ENCODE measurements around the gene GADD45GIP1.

DNA sequence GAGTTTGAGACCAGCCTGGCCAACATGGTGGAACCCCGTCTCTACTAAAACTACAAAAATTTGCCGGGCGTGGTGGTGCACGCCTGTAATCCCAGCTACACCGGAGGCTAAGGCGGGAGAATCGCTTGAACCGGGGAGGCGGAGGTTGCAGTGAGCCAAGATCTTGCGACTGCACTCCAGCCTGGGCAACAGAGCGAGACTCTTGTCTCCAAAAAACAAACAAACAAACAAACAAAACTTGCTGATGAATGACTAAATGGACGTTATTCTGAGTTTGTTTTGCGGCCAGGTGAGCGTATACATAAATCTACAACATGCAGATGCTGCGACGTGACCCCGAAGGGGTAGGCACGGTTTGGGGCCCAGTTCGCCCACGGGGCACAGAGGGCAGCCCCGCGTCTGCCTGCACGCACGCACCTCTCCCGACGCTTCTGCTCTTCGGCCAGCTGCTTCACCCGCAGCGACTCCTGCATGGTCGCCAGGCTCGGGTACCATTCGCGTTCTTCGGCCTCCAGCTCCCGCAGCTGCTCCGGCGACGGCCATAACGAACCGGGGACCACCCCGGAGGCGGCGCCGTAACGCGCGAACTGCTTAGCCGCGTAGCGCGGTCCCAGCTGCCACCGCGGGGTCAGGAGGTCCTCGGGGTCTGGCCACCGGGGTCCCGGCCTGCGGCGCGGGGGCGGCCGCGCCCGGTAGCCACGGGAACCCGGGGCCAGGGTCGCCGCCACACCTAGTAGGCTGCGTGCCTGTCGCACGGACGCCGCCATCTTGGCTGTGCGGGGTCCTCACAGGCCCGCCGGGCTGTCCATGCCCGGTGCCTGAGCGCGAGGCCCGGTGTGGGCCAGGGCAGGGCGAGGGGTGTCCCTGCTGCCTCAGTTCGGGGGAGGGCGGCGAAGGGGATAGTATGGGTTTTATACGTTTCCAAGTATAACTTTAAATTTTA, at the start of gene GADD45GIP1:
- TF ChIP-seq EZH2 (IDR thresholded peaks at IDR 0.05; ENCODE audit: borderline replicate concordance, insufficient read depth, low read length, poor library complexity, severe bottlenecking) (no peak), POLR2AphosphoS5 (IDR thresholded peaks at IDR 0.05) (peak; percentile 82), EP300 (conservative IDR thresholded peaks at IDR 0.05; ENCODE audit: poor library complexity, severe bottlenecking) (no peak), RAD21 (conservative IDR thresholded peaks at IDR 0.05) (peak; percentile 18), MXI1 (conservative IDR thresholded peaks at IDR 0.05; ENCODE audit: poor library complexity, severe bottlenecking) (peak; percentile 99), TAF1 (IDR thresholded peaks at IDR 0.05; ENCODE audit: low read depth) (peak; percentile 42), SMC3 (conservative IDR thresholded peaks at IDR 0.05; ENCODE audit: poor library complexity) (peak; percentile 26)
- TF ChIP-seq, protein P1, sequence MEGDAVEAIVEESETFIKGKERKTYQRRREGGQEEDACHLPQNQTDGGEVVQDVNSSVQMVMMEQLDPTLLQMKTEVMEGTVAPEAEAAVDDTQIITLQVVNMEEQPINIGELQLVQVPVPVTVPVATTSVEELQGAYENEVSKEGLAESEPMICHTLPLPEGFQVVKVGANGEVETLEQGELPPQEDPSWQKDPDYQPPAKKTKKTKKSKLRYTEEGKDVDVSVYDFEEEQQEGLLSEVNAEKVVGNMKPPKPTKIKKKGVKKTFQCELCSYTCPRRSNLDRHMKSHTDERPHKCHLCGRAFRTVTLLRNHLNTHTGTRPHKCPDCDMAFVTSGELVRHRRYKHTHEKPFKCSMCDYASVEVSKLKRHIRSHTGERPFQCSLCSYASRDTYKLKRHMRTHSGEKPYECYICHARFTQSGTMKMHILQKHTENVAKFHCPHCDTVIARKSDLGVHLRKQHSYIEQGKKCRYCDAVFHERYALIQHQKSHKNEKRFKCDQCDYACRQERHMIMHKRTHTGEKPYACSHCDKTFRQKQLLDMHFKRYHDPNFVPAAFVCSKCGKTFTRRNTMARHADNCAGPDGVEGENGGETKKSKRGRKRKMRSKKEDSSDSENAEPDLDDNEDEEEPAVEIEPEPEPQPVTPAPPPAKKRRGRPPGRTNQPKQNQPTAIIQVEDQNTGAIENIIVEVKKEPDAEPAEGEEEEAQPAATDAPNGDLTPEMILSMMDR (IDR thresholded peaks at IDR 0.05; ENCODE audit: poor library complexity, severe bottlenecking) = no peak
- TF ChIP-seq, protein P2, sequence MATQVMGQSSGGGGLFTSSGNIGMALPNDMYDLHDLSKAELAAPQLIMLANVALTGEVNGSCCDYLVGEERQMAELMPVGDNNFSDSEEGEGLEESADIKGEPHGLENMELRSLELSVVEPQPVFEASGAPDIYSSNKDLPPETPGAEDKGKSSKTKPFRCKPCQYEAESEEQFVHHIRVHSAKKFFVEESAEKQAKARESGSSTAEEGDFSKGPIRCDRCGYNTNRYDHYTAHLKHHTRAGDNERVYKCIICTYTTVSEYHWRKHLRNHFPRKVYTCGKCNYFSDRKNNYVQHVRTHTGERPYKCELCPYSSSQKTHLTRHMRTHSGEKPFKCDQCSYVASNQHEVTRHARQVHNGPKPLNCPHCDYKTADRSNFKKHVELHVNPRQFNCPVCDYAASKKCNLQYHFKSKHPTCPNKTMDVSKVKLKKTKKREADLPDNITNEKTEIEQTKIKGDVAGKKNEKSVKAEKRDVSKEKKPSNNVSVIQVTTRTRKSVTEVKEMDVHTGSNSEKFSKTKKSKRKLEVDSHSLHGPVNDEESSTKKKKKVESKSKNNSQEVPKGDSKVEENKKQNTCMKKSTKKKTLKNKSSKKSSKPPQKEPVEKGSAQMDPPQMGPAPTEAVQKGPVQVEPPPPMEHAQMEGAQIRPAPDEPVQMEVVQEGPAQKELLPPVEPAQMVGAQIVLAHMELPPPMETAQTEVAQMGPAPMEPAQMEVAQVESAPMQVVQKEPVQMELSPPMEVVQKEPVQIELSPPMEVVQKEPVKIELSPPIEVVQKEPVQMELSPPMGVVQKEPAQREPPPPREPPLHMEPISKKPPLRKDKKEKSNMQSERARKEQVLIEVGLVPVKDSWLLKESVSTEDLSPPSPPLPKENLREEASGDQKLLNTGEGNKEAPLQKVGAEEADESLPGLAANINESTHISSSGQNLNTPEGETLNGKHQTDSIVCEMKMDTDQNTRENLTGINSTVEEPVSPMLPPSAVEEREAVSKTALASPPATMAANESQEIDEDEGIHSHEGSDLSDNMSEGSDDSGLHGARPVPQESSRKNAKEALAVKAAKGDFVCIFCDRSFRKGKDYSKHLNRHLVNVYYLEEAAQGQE (IDR thresholded peaks at IDR 0.05; ENCODE audit: borderline replicate concordance) = peak; percentile 18
